ENCODE data around the gene MRPL52. TPM values are rescaled to one million over a fixed set of nuclear protein-coding genes. Genes with fewer than 3 reads are reported as not detected.
"Not testable (repeated sequence)": the region's sequence is repeated elsewhere in the genome, so short reads cannot be mapped to it uniquely, and the experiment has no call there.

The MRPL52 gene
- polyA plus RNA-seq, 2 of the 4 experiments (the other 2 are of a cell fraction), result 116 to 172 TPM

DNA sequence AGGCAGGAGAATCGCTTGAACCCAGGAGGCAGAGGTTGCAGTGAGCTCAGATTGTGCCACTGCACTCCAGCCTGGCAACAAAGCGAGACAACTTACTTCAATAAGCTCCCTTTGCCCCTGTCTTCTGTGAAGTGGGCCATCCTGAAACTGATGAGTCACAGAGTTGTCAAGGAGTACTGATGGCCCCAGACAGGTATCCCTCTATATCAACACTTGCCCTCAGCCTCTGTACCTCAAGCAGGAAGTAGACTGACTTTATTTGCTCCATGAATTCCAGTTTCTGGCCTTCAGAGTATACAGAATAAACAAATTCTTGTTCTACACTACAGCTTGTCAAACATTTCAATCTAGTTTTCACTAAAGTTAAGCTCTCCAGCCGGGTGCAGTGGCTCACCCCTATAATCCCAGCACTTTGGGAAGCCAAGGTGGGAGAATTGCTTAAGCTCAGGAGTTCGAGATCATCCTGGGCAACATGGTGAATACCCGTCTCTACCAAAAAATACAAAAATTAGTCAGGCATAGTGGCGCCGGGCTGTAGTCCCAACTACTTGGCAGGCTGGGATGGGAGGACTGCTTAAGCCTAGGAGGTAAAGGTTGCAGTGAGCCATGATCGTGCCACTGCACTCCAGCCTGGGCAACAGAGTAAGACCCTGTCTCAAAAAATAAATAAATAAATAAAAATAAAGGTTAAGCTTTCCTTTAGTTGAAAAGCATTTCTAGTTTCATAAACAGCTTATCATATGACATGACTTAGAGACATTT, 25.5 kb downstream of the MRPL52 start:
- ATAC-seq, result no peak
- H3K4me1 ChIP-seq, result peaks cover 4% of the 10 kb centered on the region; the same call in 2 of the 3 replicates
- TF ChIP-seq CHD2 (IDR thresholded peaks at IDR 0.05; ENCODE audit: low read length, partially characterized antibody), result no peak
- no peak for FAIRE-seq
- ChIA-PET POLR2A (interaction anchor here (0.6 to 1.1 kb wide), 3 partner anchors 9 to 445 kb away, joined by 3 read pairs; no protein-coding TSS in a partner anchor), CTCF (interaction anchor here (0.6 to 9.9 kb wide), 24 partner anchors 11 to 431 kb away, joined by 3 to 259 read pairs (median 26); partner anchors contain the start of genes LRP10, MMP14, MRPL52 and OXA1L)
- H3K9me3 ChIP-seq, result no peaks in the 10 kb centered on the region
- 86% methylated on average over 8 of the region's 8 CpGs for WGBS (ENCODE audit: missing lambda C conversion rate)
- peak in 1 of 2 experiments; percentile 27 for DNase-seq (ENCODE audit: low read depth in 1 of 2, low spot score in 1 of 2)
- H3K27ac ChIP-seq, result no peak overlapping the region
- no peak overlapping the region for H3K4me3 ChIP-seq
- no peak overlapping the region for H3K4me2 ChIP-seq

GRCh38 chr14:22856428-22856827, 26.7 kb downstream of the MRPL52 start:
- Histone ChIP-seq H3K27ac (no peak overlapping the region), H3K4me3 (no peak overlapping the region), H3K9me3 (peaks cover 7% of the 10 kb centered on the region; the same call in 2 of the 3 replicates), H3K4me2 (no peak overlapping the region), H3K4me1 (peaks cover 4% of the 10 kb centered on the region; the same call in 2 of the 3 replicates)
- TF ChIP-seq, protein P1, sequence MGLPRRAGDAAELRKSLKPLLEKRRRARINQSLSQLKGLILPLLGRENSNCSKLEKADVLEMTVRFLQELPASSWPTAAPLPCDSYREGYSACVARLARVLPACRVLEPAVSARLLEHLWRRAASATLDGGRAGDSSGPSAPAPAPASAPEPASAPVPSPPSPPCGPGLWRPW (IDR thresholded peaks at IDR 0.05), result no peak
- TF ChIP-seq KDM1A (IDR thresholded peaks at IDR 0.05; ENCODE audit: low read depth) (no peak), ZSCAN20 (CRISPR knock-in tag; IDR thresholded peaks at IDR 0.05) (no peak), RCOR1 (IDR thresholded peaks at IDR 0.05; ENCODE audit: low read depth, low read length) (no peak), ZFP36 (IDR thresholded peaks at IDR 0.05; ENCODE audit: borderline replicate concordance, partially characterized antibody) (no peak), JUN (IDR thresholded peaks at IDR 0.05) (no peak)
- TF ChIP-seq, protein P2, sequence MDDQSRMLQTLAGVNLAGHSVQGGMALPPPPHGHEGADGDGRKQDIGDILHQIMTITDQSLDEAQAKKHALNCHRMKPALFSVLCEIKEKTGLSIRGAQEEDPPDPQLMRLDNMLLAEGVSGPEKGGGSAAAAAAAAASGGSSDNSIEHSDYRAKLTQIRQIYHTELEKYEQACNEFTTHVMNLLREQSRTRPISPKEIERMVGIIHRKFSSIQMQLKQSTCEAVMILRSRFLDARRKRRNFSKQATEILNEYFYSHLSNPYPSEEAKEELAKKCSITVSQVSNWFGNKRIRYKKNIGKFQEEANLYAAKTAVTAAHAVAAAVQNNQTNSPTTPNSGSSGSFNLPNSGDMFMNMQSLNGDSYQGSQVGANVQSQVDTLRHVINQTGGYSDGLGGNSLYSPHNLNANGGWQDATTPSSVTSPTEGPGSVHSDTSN (IDR thresholded peaks at IDR 0.05), result no peak
- WGBS (ENCODE audit: missing lambda C conversion rate), result 94% methylated on average over 5 of the region's 5 CpGs
- FAIRE-seq (no peak), DNase-seq (ENCODE audit: low read depth in 1 of 2, low spot score in 1 of 2) (no peak), ATAC-seq (no peak)
- ChIA-PET POLR2A (no interaction called here), CTCF (interaction anchor here (1.9 to 9.9 kb wide), 7 partner anchors 17 to 302 kb away, joined by 6 to 259 read pairs (median 90); partner anchors contain the start of gene MMP14)

DNA sequence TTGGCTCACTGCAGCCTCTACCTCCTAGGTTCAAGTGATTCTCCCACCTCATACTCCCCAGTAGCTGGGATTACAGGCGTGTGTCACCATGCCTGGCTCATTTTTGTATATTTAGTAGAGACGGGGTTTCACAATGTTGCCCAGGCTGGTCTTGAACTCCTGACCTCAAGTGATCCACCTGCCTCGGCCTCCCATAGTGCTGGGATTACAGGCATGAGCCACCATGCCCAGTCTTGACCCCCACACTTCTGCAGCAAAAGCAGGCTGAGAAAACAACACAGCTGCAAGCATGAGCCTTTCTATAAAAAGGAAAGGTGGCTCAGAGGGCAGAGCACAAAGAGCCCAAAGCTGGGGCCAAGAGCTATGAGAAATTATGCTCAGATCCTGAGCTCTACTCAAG, 30.7 kb downstream of the MRPL52 start:
- ATAC-seq; H3K27ac ChIP-seq; POLR2A ChIA-PET; FAIRE-seq; H3K4me1 ChIP-seq; H3K4me3 ChIP-seq; H3K4me2 ChIP-seq; DNase-seq (ENCODE audit: low read depth in 1 of 2, low spot score in 1 of 2): not testable (repeated sequence)
- 11% methylated on average over 3 of the region's 3 CpGs for WGBS (ENCODE audit: missing lambda C conversion rate)
- H3K9me3 ChIP-seq, result peaks cover 16% of the 10 kb centered on the region
- CTCF ChIA-PET, result interaction anchor here (0.6 to 15.1 kb wide), 11 partner anchors 9 to 470 kb away, joined by 3 to 146 read pairs (median 5); partner anchors contain the start of gene LRP10

GRCh38 chr14:22861651-22862050, 32.0 kb downstream of the MRPL52 start:
- H3K4me2 ChIP-seq, result no peak overlapping the region
- no peak overlapping the region for H3K27ac ChIP-seq
- ChIA-PET POLR2A (interaction anchor here (0.6 kb wide), 1 partner anchor 81 kb away, joined by 5 read pairs; no protein-coding TSS in a partner anchor), CTCF (interaction anchor here (0.6 to 15.1 kb wide), 11 partner anchors 11 to 306 kb away, joined by 3 to 146 read pairs (median 5); partner anchors contain the start of gene LRP10)
- no peaks in the 10 kb centered on the region for H3K4me1 ChIP-seq
- no peak overlapping the region for H3K4me3 ChIP-seq
- TF ChIP-seq FOXS1 (CRISPR knock-in tag; IDR thresholded peaks at IDR 0.05), result no peak
- no peak for TF ChIP-seq EP300 (IDR thresholded peaks at IDR 0.05)
- TF ChIP-seq KDM5A (IDR thresholded peaks at IDR 0.05), result no peak
- TF ChIP-seq CBX2 (IDR thresholded peaks at IDR 0.05; ENCODE audit: borderline replicate concordance, low read depth), result no peak
- TF ChIP-seq BHLHE40 (IDR thresholded peaks at IDR 0.05; ENCODE audit: low read depth, low read length), result no peak
- TF ChIP-seq POLR2AphosphoS2 (conservative IDR thresholded peaks at IDR 0.05; ENCODE audit: low read length), result no peak
- no peak for TF ChIP-seq NPAS2 (CRISPR knock-in tag; IDR thresholded peaks at IDR 0.05; ENCODE audit: borderline replicate concordance)
- TF ChIP-seq MAZ (IDR thresholded peaks at IDR 0.05; ENCODE audit: borderline replicate concordance, low read depth, low read length), result no peak
- TF ChIP-seq HOXB5 (CRISPR knock-in tag; IDR thresholded peaks at IDR 0.05), result no peak
- TF ChIP-seq POLR2A (IDR thresholded peaks at IDR 0.05; ENCODE audit: low read length), result no peak
- no peak for TF ChIP-seq NR3C1 (IDR thresholded peaks at IDR 0.05)
- TF ChIP-seq PHF8 (IDR thresholded peaks at IDR 0.05; ENCODE audit: borderline replicate concordance, low read depth), result no peak
- TF ChIP-seq SREBF2 (IDR thresholded peaks at IDR 0.05), result no peak
- no peak for TF ChIP-seq CHD4 (IDR thresholded peaks at IDR 0.05; ENCODE audit: borderline replicate concordance)
- no peak for TF ChIP-seq GATA3 (IDR thresholded peaks at IDR 0.05; ENCODE audit: borderline replicate concordance)
- TF ChIP-seq RFX5 (IDR thresholded peaks at IDR 0.05), result no peak
- TF ChIP-seq RAD21 (conservative IDR thresholded peaks at IDR 0.05 in 1 of 2, IDR thresholded peaks at IDR 0.05 in 1 of 2), result no peak
- no peak for TF ChIP-seq RARB (CRISPR knock-in tag; IDR thresholded peaks at IDR 0.05)
- TF ChIP-seq ELK1 (IDR thresholded peaks at IDR 0.05; ENCODE audit: low read depth, low read length), result no peak
- H3K9me3 ChIP-seq, result peaks cover 16% of the 10 kb centered on the region
- no peak for ATAC-seq
- no peak for FAIRE-seq
- no peak for DNase-seq (ENCODE audit: low read depth in 1 of 2, low spot score in 1 of 2)

Measured in A549 (cell line).